SK-N-SH (cell line): ENCODE results near the gene GTF2I.
"Not testable (repeated sequence)": the region's sequence is repeated elsewhere in the genome, so short reads cannot be mapped to it uniquely, and the experiment has no call there.

Experiments
- EZH2phosphoT487 ChIP-seq: fragments of 200-600 bp; sonication (generic); IDR thresholded peaks from 2 replicates; pipeline ENCODE4 v1.6.1; 2017; ENCODE audit warnings: low read depth, mixed run types, mild to moderate bottlenecking, antibody characterized with exemption, moderate library complexity, borderline replicate concordance
- TAF1 ChIP-seq: IDR thresholded peaks from 2 replicates; pipeline ENCODE4 v1.6.1; 2012; ENCODE audit warnings: low read depth, mild to moderate bottlenecking, low read length, moderate library complexity, borderline replicate concordance
- TF ChIP-seq, protein P1 (sequence below): fragments of 200-600 bp; sonication (generic); IDR thresholded peaks from 2 replicates; pipeline ENCODE4 v1.6.1; 2017; ENCODE audit warnings: antibody characterized with exemption, mild to moderate bottlenecking, moderate library complexity

- not testable (repeated sequence) for TF ChIP-seq EZH2phosphoT487, TAF1
- TF ChIP-seq, protein P1, sequence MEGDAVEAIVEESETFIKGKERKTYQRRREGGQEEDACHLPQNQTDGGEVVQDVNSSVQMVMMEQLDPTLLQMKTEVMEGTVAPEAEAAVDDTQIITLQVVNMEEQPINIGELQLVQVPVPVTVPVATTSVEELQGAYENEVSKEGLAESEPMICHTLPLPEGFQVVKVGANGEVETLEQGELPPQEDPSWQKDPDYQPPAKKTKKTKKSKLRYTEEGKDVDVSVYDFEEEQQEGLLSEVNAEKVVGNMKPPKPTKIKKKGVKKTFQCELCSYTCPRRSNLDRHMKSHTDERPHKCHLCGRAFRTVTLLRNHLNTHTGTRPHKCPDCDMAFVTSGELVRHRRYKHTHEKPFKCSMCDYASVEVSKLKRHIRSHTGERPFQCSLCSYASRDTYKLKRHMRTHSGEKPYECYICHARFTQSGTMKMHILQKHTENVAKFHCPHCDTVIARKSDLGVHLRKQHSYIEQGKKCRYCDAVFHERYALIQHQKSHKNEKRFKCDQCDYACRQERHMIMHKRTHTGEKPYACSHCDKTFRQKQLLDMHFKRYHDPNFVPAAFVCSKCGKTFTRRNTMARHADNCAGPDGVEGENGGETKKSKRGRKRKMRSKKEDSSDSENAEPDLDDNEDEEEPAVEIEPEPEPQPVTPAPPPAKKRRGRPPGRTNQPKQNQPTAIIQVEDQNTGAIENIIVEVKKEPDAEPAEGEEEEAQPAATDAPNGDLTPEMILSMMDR = not testable (repeated sequence)
Observed at GRCh38 chr7:74743936-74744557, 86.5 kb downstream of the GTF2I start.
